H1 (cell line): ENCODE data around the gene RPS6KA2. TPM values are rescaled to one million over a fixed set of nuclear protein-coding genes. Genes with fewer than 3 reads are reported as not detected.

Experiments
- CTCF ChIA-PET: fragments of 300-600 bp; sonication (Branson Sonifier 250); formaldehyde crosslinking; loops from one replicate; lab custom pipeline; 2021; ENCODE audit not compliant: partially characterized antibody; lab: Charles Lee
- POLR2A ChIA-PET: fragments of 300-600 bp; sonication (Branson Sonifier 250); formaldehyde crosslinking; loops from one replicate; lab custom pipeline; 2021; ENCODE audit warnings: inconsistent platforms; ENCODE audit not compliant: partially characterized antibody; lab: Charles Lee
- DNase-seq, 2 experiments: peaks; one replicate each; pipeline versions ENCODE4 v3.0.0 to v3.0.0-alpha.2; 2010 to 2022; ENCODE audit warnings: low spot score in 2 of 2, low read depth in 1 of 2, mixed read lengths in 1 of 2
- FAIRE-seq: peaks from 2 replicates; lab custom pipeline; 2011; peaks lifted over from hg19 to GRCh38; lab: Jason Lieb, UNC
- H2AFZ ChIP-seq: 2 replicates; pipeline ENCODE4 v1.8.1; 2012; ENCODE audit warnings: low read length, inconsistent platforms
- H2AK5ac ChIP-seq: 2 replicates; pipeline ENCODE4 v1.6.1; 2013; ENCODE audit warnings: low read depth, low read length
- H2BK120ac ChIP-seq: replicated peaks from 2 replicates; pipeline ENCODE3; 2013; ENCODE audit warnings: low read depth, low read length, inconsistent platforms
- H2BK12ac ChIP-seq: 2 replicates; pipeline ENCODE4 v1.6.1; 2013; ENCODE audit warnings: low read depth, low read length
- H2BK15ac ChIP-seq: 2 replicates; pipeline ENCODE4 v1.6.1; 2013; ENCODE audit warnings: low read length
- H2BK20ac ChIP-seq: 2 replicates; pipeline ENCODE4 v1.6.1; 2013; ENCODE audit warnings: low read length
- H2BK5ac ChIP-seq: 2 replicates; pipeline ENCODE4 v1.6.1; 2013; ENCODE audit warnings: low read depth, low read length
- H3K14ac ChIP-seq: 2 replicates; pipeline ENCODE4 v1.6.1; 2013; ENCODE audit warnings: inconsistent platforms; ENCODE audit not compliant: insufficient read length
- H3K18ac ChIP-seq: 2 replicates; pipeline ENCODE4 v1.6.1; 2013; ENCODE audit warnings: low read length; ENCODE audit errors: extremely low read depth
- H3K23ac ChIP-seq: 2 replicates; pipeline ENCODE4 v1.6.1; 2013; ENCODE audit warnings: inconsistent platforms; ENCODE audit not compliant: insufficient read length
- H3K23me2 ChIP-seq: 2 replicates; pipeline ENCODE4 v1.6.1; 2013; ENCODE audit warnings: low read depth, low read length
- H3K27ac ChIP-seq: 2 replicates; pipeline ENCODE4 v1.6.1; 2011; ENCODE audit warnings: low read depth, low read length, inconsistent platforms
- H3K27me3 ChIP-seq, 4 experiments: replicated peaks in 1 of 4; 1 replicate in 1 of 4; 2 replicates in 3 of 4; pipeline versions ENCODE4 v1.6.1 to v1.8.1; 2011 to 2013; ENCODE audit warnings: low read length in 3 of 4, mild to moderate bottlenecking in 3 of 4, inconsistent platforms in 2 of 4, mixed read lengths in 2 of 4, moderate library complexity in 1 of 4; ENCODE audit not compliant: control insufficient read depth in 3 of 4, insufficient read depth in 3 of 4; ENCODE audit errors: extremely low read depth in 1 of 4
- H3K36me3 ChIP-seq, 4 experiments: 2 replicates each; pipeline versions ENCODE4 v1.6.1 to v1.8.1; 2011 to 2013; ENCODE audit warnings: mild to moderate bottlenecking in 4 of 4, low read length in 3 of 4, moderate library complexity in 2 of 4, control low read depth in 1 of 4, inconsistent platforms in 1 of 4; ENCODE audit not compliant: insufficient read depth in 4 of 4, control insufficient read depth in 2 of 4
- H3K4ac ChIP-seq: replicated peaks from 2 replicates; pipeline ENCODE3; 2013; ENCODE audit warnings: low read length, low read depth, mixed read lengths, inconsistent platforms; ENCODE audit not compliant: insufficient read length
- H3K4me1 ChIP-seq, 4 experiments: replicated peaks in 1 of 4; 1 replicate in 1 of 4; 2 replicates in 3 of 4; pipeline versions ENCODE4 v1.6.1 to v1.8.1; 2011 to 2013; ENCODE audit warnings: low read length in 3 of 4, inconsistent platforms in 2 of 4, mixed read lengths in 1 of 4; ENCODE audit not compliant: insufficient read depth in 4 of 4, control insufficient read depth in 3 of 4
- H3K4me2 ChIP-seq, 2 experiments: 2 replicates each; pipeline versions ENCODE4 v1.6.1 to v1.8.1; 2011 to 2013; ENCODE audit warnings: low read depth in 2 of 2, low read length in 2 of 2, control low read depth in 1 of 2, inconsistent platforms in 1 of 2, mild to moderate bottlenecking in 1 of 2; ENCODE audit not compliant: insufficient read depth in 1 of 2
- H3K4me3 ChIP-seq, 4 experiments: fragments of 200-600, 300-600 bp in 1 of 4; sonication (generic), shearing (Covaris generic), sonication (Bioruptor Twin) in 1 of 4; 2 replicates each; pipeline versions ENCODE4 v1.5.1 to v1.8.1; 2011 to 2016; ENCODE audit warnings: low read length in 4 of 4, low read depth in 3 of 4, control low read depth in 2 of 4, inconsistent platforms in 2 of 4, mild to moderate bottlenecking in 2 of 4, mixed read lengths in 1 of 4, moderate library complexity in 1 of 4; ENCODE audit not compliant: insufficient read depth in 2 of 4; ENCODE audit errors: extremely low read depth in 1 of 4
- H3K56ac ChIP-seq: replicated peaks from 2 replicates; pipeline ENCODE3; 2013; ENCODE audit warnings: low read depth, mild to moderate bottlenecking, mixed read lengths, low read length, inconsistent platforms; ENCODE audit not compliant: insufficient read length
- H3K79me1 ChIP-seq: 2 replicates; pipeline ENCODE4 v1.6.1; 2013; ENCODE audit warnings: low read depth, low read length, control low read depth
- H3K79me2 ChIP-seq, 2 experiments: 2 replicates each; pipeline versions ENCODE4 v1.6.1 to v1.8.1; 2012 to 2013; ENCODE audit warnings: low read length in 2 of 2, mild to moderate bottlenecking in 2 of 2, inconsistent platforms in 1 of 2; ENCODE audit not compliant: insufficient read depth in 2 of 2, control insufficient read depth in 1 of 2
- H3K9ac ChIP-seq, 4 experiments: replicated peaks in 1 of 4; 1 replicate in 1 of 4; 2 replicates in 3 of 4; pipeline versions ENCODE4 v1.6.1 to v1.8.1; 2011 to 2013; ENCODE audit warnings: low read depth in 3 of 4, low read length in 3 of 4, control low read depth in 2 of 4, mild to moderate bottlenecking in 2 of 4, moderate library complexity in 2 of 4, inconsistent platforms in 1 of 4; ENCODE audit errors: extremely low read depth in 1 of 4
- H3K9me3 ChIP-seq, 2 experiments: 2 replicates each; pipeline versions ENCODE4 v1.6.1 to v1.8.1; 2012 to 2013; ENCODE audit warnings: mild to moderate bottlenecking in 2 of 2, moderate library complexity in 2 of 2, control low read depth in 1 of 2, inconsistent platforms in 1 of 2, low read depth in 1 of 2, low read length in 1 of 2, mixed read lengths in 1 of 2; ENCODE audit not compliant: insufficient read depth in 2 of 2
- H4K20me1 ChIP-seq, 2 experiments: replicated peaks in 1 of 2; 2 replicates each; pipeline versions ENCODE3 to v1.8.1; 2011 to 2013; ENCODE audit warnings: inconsistent platforms in 2 of 2, low read length in 2 of 2, mild to moderate bottlenecking in 1 of 2; ENCODE audit not compliant: insufficient read depth in 2 of 2, control insufficient read depth in 1 of 2
- H4K5ac ChIP-seq: 2 replicates; pipeline ENCODE4 v1.6.1; 2013; ENCODE audit warnings: low read length, low read depth, mixed read lengths, inconsistent platforms; ENCODE audit not compliant: insufficient read length
- H4K8ac ChIP-seq: 2 replicates; pipeline ENCODE4 v1.8.0; 2013; ENCODE audit warnings: mild to moderate bottlenecking, moderate library complexity, low read length, inconsistent platforms; ENCODE audit not compliant: insufficient read depth; ENCODE audit errors: extremely low read depth
- H4K91ac ChIP-seq: replicated peaks from 2 replicates; pipeline ENCODE3; 2013; ENCODE audit warnings: low read length, mixed read lengths, inconsistent platforms; ENCODE audit not compliant: insufficient read length
- CBX8 ChIP-seq: fragments of 300-800, 300-1000 bp; sonication (generic); IDR thresholded peaks from 2 replicates; pipeline ENCODE4 v1.7.1; 2016; ENCODE audit warnings: low read depth, low read length, borderline replicate concordance
- JUN ChIP-seq: IDR thresholded peaks from 2 replicates; pipeline ENCODE4 v1.6.1; 2011; ENCODE audit warnings: low read depth, mild to moderate bottlenecking, improper control_type of control experiment, low read length
- JUND ChIP-seq: IDR thresholded peaks from 2 replicates; pipeline ENCODE4 v1.6.1; 2011; ENCODE audit warnings: mild to moderate bottlenecking, improper control_type of control experiment, low read length
- NANOG ChIP-seq: IDR thresholded peaks from 2 replicates; pipeline ENCODE4 v1.6.1; 2011; ENCODE audit warnings: low read length, low read depth, mild to moderate bottlenecking, inconsistent platforms; ENCODE audit not compliant: insufficient read depth, poor library complexity, severe bottlenecking
- SIX5 ChIP-seq: IDR thresholded peaks from 2 replicates; pipeline ENCODE4 v1.6.1; 2011; ENCODE audit warnings: mild to moderate bottlenecking, low read depth, low read length
- TAF1 ChIP-seq: IDR thresholded peaks from 2 replicates; pipeline ENCODE4 v1.6.1; 2011; ENCODE audit warnings: mild to moderate bottlenecking, low read depth, low read length
- TEAD4 ChIP-seq: IDR thresholded peaks from 2 replicates; pipeline ENCODE4 v1.6.1; 2012; ENCODE audit warnings: low read depth, low read length, inconsistent platforms, mixed read lengths
- WGBS, 2 experiments: shearing (Covaris generic) in 1 of 2; methylation state at CpG; one replicate each; pipeline versions ENCODE4 v1.1.6 to v1.1.7; 2013 to 2015; ENCODE audit warnings: low lambda C conversion rate in 2 of 2, mixed read lengths in 2 of 2, inconsistent platforms in 1 of 2, low coverage in 1 of 2, missing lambda C conversion rate in 1 of 2; ENCODE audit not compliant: insufficient replicate concordance in 2 of 2, insufficient coverage in 1 of 2, insufficient read length in 1 of 2; ENCODE audit errors: extremely low coverage in 1 of 2, missing lambda C conversion rate in 1 of 2; 5-methylcytosine and 5-hydroxymethylcytosine counted together
- polyA plus RNA-seq, 7 experiments: library from polyadenylated mRNA; depleted of rRNA in 3 of 7; stranded (reverse) in 5 of 7; unstranded in 2 of 7; fragments of >200 nt in 5 of 7; fragments of 200-250 nt in 2 of 7; gene quantifications; 1 replicate in 5 of 7; 2 replicates in 1 of 7; 4 replicates in 1 of 7; pipeline versions ENCODE4 v1.2.1 to v1.2.3, GENCODE V29; 2011 to 2013; ENCODE audit warnings: missing spikeins in 2 of 7, mixed read lengths in 2 of 7
- total RNA-seq: library from RNA; stranded (reverse); fragmentation: NEBNext Ultra II Directional; extraction: Animal tissue kit (Norgen Biotek cat#: 25700); gene quantifications from 2 replicates; pipeline ENCODE4 v1.2.1, GENCODE V29; 2021

The RPS6KA2 gene
- total and polyA plus RNA-seq, 2 of the 8 experiments (the other 6 are each of a cell fraction or from before 2014, with no cell fraction given) = 8.8 to 25.7 TPM

DNA sequence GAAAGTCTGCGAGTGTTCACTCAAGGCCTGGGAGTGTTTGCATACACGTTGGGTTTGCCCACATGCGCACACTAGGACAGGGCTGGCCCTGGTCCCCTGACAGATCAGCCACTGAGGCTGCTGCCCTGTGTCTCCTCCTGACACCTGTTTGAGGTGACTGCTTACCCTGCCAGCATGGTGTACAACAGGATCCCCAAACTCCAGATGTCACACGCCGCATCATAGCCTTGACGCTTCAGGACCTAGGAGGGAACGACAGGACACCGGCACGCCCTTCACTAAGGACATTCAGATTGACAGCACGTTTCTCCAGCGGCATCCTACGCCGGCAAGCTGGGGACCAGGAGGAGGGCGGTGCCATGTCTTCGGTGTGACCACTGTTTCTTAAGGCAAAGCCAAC, 207.3 kb downstream of the RPS6KA2 start:
- Histone ChIP-seq H3K4me3 (no peak overlapping the region), H3K9ac (no peak overlapping the region), H2BK20ac (no peak overlapping the region), H3K9me3 (no peaks in the 10 kb centered on the region), H2BK15ac (no peak overlapping the region), H2AK5ac (no peak overlapping the region), H3K56ac (no peak overlapping the region), H3K14ac (no peak overlapping the region), H4K8ac (no peak overlapping the region; the same call in 1 of the 2 replicates), H3K4me1 (no peaks in the 10 kb centered on the region), H3K4ac (no peak overlapping the region), H4K5ac (no peak overlapping the region), H3K27me3 (no peaks in the 10 kb centered on the region), H3K79me2 (no peaks in the 10 kb centered on the region), H3K18ac (no peak overlapping the region), H4K91ac (no peak overlapping the region), H2BK12ac (no peak overlapping the region), H3K79me1 (no peaks in the 10 kb centered on the region), H3K27ac (no peak overlapping the region), H3K23ac (no peak overlapping the region), H2BK120ac (no peak overlapping the region), H3K4me2 (no peak overlapping the region), H4K20me1 (peaks cover 0 to 7% of the 10 kb centered on the region in 2 experiments), H2AFZ (no peak overlapping the region), H2BK5ac (no peak overlapping the region; the same call in 1 of the 2 replicates), H3K36me3 (peaks cover 4 to 9% (median 4%) of the 10 kb centered on the region in 4 experiments; a peak in 6 of 8 replicates), H3K23me2 (peaks cover 12% of the 10 kb centered on the region; the same call in 1 of the 2 replicates)
- FAIRE-seq = no peak
- DNase-seq = no peak
- TF ChIP-seq JUN = no peak
- no peak for TF ChIP-seq TAF1
- TF ChIP-seq JUND = no peak
- no peak for TF ChIP-seq CBX8
- TF ChIP-seq SIX5 = no peak
- TF ChIP-seq TEAD4 = no peak
- no peak for TF ChIP-seq NANOG
- CTCF ChIA-PET = interaction anchor here (1.0 to 3.0 kb wide), 3 partner anchors 19 to 32 kb away, joined by 3 to 11 read pairs (median 4); no protein-coding TSS in a partner anchor
- 90% methylated on average over 15 of the region's 15 CpGs; no CpG with 5 or more reads in 1 of the 2 experiments for WGBS, 2 experiments
- POLR2A ChIA-PET = no interaction called here
